ENCODE data around the gene DOCK10. TPM values are rescaled to one million over a fixed set of nuclear protein-coding genes. Genes with fewer than 3 reads are reported as not detected.

DOCK10 gene
- total and polyA plus RNA-seq, 10 of the 15 experiments (the other 5 are each of a cell fraction or from before 2014, with no cell fraction given): 16.9 to 120 (median 85.5) TPM

DNA sequence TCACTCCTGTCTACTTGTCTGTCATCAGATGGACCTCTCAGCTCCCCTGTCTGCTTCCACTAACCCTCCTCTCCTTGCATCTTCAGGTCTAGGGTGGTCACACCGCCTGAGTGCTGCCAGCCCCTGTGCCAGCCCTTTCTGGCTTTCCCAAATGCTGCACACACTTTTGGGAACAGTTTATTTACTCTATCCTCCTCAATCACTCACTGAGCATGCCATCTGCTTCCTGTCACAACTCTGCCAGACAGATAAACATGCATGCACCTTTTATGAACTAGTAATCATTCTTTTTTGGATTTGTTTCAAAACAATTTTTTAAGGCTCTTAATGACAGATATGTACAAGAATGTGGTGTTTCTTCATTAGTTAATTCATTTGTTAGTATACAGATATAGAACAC is 269.8 kb downstream of the DOCK10 start:
- in situ Hi-C loops (cut with MboI): no loop called here
- ChIA-PET SMC1A (ENCODE audit: uncharacterized antibody, unreplicated experiment) (interaction anchor here (1.3 to 1.8 kb wide), 2 partner anchors 116 to 121 kb away, joined by 3 to 4 read pairs; no protein-coding TSS in a partner anchor), RAD21 (ENCODE audit: unreplicated experiment) (no interaction called here), CTCF (interaction anchor here (0.6 to 1.5 kb wide), 2 partner anchors 20 to 384 kb away, joined by 3 to 6 read pairs; no protein-coding TSS in a partner anchor), POLR2A (no interaction called here)
- Histone ChIP-seq H3K9ac (ENCODE audit: control insufficient read depth, insufficient read depth, low read length) (no peak overlapping the region), H4K20me1 (ENCODE audit: control insufficient read depth, insufficient read depth) (no peaks in the 10 kb centered on the region), H3K36me3 (ENCODE audit: control insufficient read depth in 2 of 2, insufficient read depth in 2 of 2, low read length in 1 of 2) (peaks cover 29 to 58% of the 10 kb centered on the region in 2 experiments), H3K4me3 (no peak overlapping the region), H3K27me3 (replicated peaks in 1 of 2; ENCODE audit: control insufficient read depth in 2 of 2, insufficient read depth in 2 of 2, low read length in 1 of 2) (no peaks in the 10 kb centered on the region), H3K79me2 (ENCODE audit: control insufficient read depth, insufficient read depth, low read length) (no peaks in the 10 kb centered on the region), H3K9me3 (replicated peaks; ENCODE audit: control insufficient read depth, insufficient read depth, low read length) (no peaks in the 10 kb centered on the region), H3K27ac (ENCODE audit: control insufficient read depth, insufficient read depth) (no peak overlapping the region), H3K4me2 (ENCODE audit: control insufficient read depth, insufficient read depth) (no peak overlapping the region), H3K4me1 (ENCODE audit: control insufficient read depth, insufficient read depth, low read length) (peaks cover 5% of the 10 kb centered on the region), H2AFZ (ENCODE audit: control insufficient read depth, low read depth, low read length) (no peak overlapping the region)
- FAIRE-seq (no peak), ATAC-seq (no peak), DNase-seq (ENCODE audit: low read depth, low spot score) (no peak)
- BruUV-seq (replicated peaks): no TSS peak
- 100% methylated on average over 1 of the region's 1 CpG for WGBS (ENCODE audit: insufficient coverage, insufficient replicate concordance, low lambda C conversion rate, missing lambda C conversion rate)
- intact Hi-C loops (cut with micrococcal nuclease; ENCODE audit: unreplicated experiment): loop anchor here (10.0 kb wide), 1 partner anchor 798 kb away; no protein-coding TSS in a partner anchor
- TF ChIP-seq TAF1 (IDR thresholded peaks at IDR 0.05; ENCODE audit: borderline replicate concordance, low read depth, low read length) (no peak), TCF7 (IDR thresholded peaks at IDR 0.05; ENCODE audit: borderline replicate concordance) (no peak), KAT2A (conservative IDR thresholded peaks at IDR 0.05; ENCODE audit: control insufficient read depth, low read depth, low read length) (no peak), EGR1 (IDR thresholded peaks at IDR 0.05; ENCODE audit: borderline replicate concordance in 1 of 2, low read depth in 2 of 2, low read length in 2 of 2) (no peak), CEBPZ (IDR thresholded peaks at IDR 0.05; ENCODE audit: low read depth, low read length) (no peak), FOS (IDR thresholded peaks at IDR 0.05; ENCODE audit: borderline replicate concordance, extremely low read depth, insufficient read length) (no peak), RELB (IDR thresholded peaks at IDR 0.05; ENCODE audit: low read depth) (no peak), SUZ12 (IDR thresholded peaks at IDR 0.05; ENCODE audit: unreplicated experiment) (no peak), PAX5 (IDR thresholded peaks at IDR 0.05; ENCODE audit: borderline replicate concordance, low read depth, low read length) (no peak), JUNB (IDR thresholded peaks at IDR 0.05) (no peak), POLR2AphosphoS5 (IDR thresholded peaks at IDR 0.05; ENCODE audit: low read length) (no peak), GATAD2B (conservative IDR thresholded peaks at IDR 0.05; ENCODE audit: low read depth) (no peak), TARDBP (IDR thresholded peaks at IDR 0.05; ENCODE audit: borderline replicate concordance) (no peak), KLF5 (IDR thresholded peaks at IDR 0.05; ENCODE audit: partially characterized antibody) (no peak), SIN3A (IDR thresholded peaks at IDR 0.05; ENCODE audit: low read depth, low read length) (no peak), NBN (IDR thresholded peaks at IDR 0.05) (no peak)
- TF ChIP-seq, protein P1, sequence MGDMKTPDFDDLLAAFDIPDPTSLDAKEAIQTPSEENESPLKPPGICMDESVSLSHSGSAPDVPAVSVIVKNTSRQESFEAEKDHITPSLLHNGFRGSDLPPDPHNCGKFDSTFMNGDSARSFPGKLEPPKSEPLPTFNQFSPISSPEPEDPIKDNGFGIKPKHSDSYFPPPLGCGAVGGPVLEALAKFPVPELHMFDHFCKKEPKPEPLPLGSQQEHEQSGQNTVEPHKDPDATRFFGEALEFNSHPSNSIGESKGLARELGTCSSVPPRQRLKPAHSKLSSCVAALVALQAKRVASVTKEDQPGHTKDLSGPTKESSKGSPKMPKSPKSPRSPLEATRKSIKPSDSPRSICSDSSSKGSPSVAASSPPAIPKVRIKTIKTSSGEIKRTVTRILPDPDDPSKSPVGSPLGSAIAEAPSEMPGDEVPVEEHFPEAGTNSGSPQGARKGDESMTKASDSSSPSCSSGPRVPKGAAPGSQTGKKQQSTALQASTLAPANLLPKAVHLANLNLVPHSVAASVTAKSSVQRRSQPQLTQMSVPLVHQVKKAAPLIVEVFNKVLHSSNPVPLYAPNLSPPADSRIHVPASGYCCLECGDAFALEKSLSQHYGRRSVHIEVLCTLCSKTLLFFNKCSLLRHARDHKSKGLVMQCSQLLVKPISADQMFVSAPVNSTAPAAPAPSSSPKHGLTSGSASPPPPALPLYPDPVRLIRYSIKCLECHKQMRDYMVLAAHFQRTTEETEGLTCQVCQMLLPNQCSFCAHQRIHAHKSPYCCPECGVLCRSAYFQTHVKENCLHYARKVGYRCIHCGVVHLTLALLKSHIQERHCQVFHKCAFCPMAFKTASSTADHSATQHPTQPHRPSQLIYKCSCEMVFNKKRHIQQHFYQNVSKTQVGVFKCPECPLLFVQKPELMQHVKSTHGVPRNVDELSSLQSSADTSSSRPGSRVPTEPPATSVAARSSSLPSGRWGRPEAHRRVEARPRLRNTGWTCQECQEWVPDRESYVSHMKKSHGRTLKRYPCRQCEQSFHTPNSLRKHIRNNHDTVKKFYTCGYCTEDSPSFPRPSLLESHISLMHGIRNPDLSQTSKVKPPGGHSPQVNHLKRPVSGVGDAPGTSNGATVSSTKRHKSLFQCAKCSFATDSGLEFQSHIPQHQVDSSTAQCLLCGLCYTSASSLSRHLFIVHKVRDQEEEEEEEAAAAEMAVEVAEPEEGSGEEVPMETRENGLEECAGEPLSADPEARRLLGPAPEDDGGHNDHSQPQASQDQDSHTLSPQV (IDR thresholded peaks at IDR 0.05): no peak
